Mucosa of descending colon (tissue), 3 donors: ENCODE data around the gene NGFR. TPM values are rescaled to one million over a fixed set of nuclear protein-coding genes. Genes with fewer than 3 reads are reported as not detected.

Experiments used
- ATAC-seq: fragments of 200-7000 bp; cut with Tn5 transposase; one replicate; pipeline ENCODE4 v1.9.1; 2020; ENCODE audit warnings: mild to moderate bottlenecking, moderate library complexity
- DNase-seq, 3 donors: peaks; one replicate each; pipeline ENCODE4 v3.0.0-alpha.2; 2020
- H3K36me3 ChIP-seq: fragments of 200-600 bp; one replicate; pipeline ENCODE4 v1.8.0; 2021; ENCODE audit warnings: low read depth, mild to moderate bottlenecking
- H3K4me1 ChIP-seq: fragments of 200-600 bp; one replicate; pipeline ENCODE4 v1.8.0; 2021; ENCODE audit warnings: low read depth, mild to moderate bottlenecking
- H3K4me3 ChIP-seq: fragments of 200-600 bp; one replicate; pipeline ENCODE4 v1.8.0; 2021; ENCODE audit warnings: mild to moderate bottlenecking
- H3K9me3 ChIP-seq: fragments of 200-600 bp; one replicate; pipeline ENCODE4 v1.8.0; 2021; ENCODE audit warnings: mild to moderate bottlenecking
- intact Hi-C, 2 donors: fragments of 100-400 bp; cut with DNase I in 1 of 2; cut with micrococcal nuclease in 1 of 2; formaldehyde crosslinking; loops; one replicate each; pipeline versions ENCODE4 v1.11.0 to v1.11.1; 2022; cut with DNase I, micrococcal nuclease
- total RNA-seq, 3 donors: library from RNA; stranded (reverse); fragmentation: NEBNext Ultra II Directional in 2 of 3; extraction: Animal tissue kit (Norgen Biotek cat#: 25700) in 2 of 3; gene quantifications; one replicate each; pipeline versions ENCODE4 v1.2.1 to v1.2.4, GENCODE V29; 2021 to 2023
- TF ChIP-seq, protein P1 (sequence below): fragments of 200-600 bp; IDR thresholded peaks from one replicate; pipeline ENCODE4 v1.8.0; 2022; ENCODE audit warnings: antibody characterized with exemption, mild to moderate bottlenecking
- donor health status: DM: no; HTN: no; CAD: no; lungs with moderate emphysema.
- donor health status: DM: no; HTN: no; CAD: no.
- donor health status: DM: no; HTN: yes; CAD: no.

Gene NGFR
- total RNA-seq, 3 donors from 2014 or later = 1.0 to 11.9 (median 2.0) TPM

- DNase-seq (no peak), ATAC-seq (no peak)
These were observed 28.8 kb downstream of the NGFR start for GRCh38 chr17:49523706-49524472.

DNA sequence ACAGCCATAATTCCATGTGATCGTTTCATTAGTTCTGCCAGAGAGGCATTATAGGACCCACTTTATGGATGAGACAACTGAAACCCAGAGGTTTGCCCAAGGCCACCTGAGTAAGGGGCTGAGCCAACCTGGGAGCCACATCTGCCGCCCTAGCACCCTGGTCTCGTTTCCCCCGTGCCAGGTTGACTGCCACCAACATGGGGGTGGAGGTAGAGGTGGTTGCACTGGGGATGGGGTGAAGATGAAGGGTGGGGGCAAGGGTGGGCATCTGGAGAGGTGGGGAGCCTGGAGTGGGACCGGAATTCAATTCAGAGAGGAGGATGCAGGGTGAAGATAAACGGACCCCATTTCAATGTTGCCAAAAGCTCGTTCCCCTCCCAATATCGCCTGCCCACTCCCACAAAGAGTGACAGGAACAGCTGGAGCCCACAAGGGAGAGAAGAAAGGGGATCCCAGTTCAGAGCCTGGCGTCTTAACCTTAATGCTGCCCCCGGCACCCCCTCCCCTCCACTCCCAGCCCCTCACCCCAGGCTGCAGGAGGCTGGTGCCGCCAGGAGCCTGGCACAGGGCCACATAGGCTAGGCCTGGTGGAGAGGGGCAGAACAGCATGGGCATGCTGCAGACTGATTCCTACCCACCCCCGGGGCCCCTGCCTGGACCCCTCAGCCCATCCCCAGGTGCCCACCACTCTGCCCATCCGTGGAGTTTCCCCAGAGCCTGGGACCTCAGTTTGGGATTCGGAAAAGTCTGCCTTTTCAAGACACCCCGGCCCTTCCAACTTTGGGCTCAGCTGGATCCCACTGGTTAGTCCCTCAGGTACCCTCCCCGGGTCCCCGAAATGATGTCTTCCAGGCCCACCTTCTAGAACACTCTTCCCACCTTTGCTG, 29.6 kb downstream of the NGFR start:
- no peaks in the 10 kb centered on the region for H3K4me1 ChIP-seq
- ATAC-seq = no peak
- H3K9me3 ChIP-seq = no peaks in the 10 kb centered on the region
- H3K36me3 ChIP-seq = no peaks in the 10 kb centered on the region
- TF ChIP-seq, protein P1, sequence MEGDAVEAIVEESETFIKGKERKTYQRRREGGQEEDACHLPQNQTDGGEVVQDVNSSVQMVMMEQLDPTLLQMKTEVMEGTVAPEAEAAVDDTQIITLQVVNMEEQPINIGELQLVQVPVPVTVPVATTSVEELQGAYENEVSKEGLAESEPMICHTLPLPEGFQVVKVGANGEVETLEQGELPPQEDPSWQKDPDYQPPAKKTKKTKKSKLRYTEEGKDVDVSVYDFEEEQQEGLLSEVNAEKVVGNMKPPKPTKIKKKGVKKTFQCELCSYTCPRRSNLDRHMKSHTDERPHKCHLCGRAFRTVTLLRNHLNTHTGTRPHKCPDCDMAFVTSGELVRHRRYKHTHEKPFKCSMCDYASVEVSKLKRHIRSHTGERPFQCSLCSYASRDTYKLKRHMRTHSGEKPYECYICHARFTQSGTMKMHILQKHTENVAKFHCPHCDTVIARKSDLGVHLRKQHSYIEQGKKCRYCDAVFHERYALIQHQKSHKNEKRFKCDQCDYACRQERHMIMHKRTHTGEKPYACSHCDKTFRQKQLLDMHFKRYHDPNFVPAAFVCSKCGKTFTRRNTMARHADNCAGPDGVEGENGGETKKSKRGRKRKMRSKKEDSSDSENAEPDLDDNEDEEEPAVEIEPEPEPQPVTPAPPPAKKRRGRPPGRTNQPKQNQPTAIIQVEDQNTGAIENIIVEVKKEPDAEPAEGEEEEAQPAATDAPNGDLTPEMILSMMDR = no peak
- intact Hi-C loops = no loop called here
- DNase-seq = no peak
- H3K4me3 ChIP-seq = no peak overlapping the region

More at GRCh38 chr17:49523706-49524472, 28.8 kb downstream of the NGFR start:
- intact Hi-C loops = no loop called here
- TF ChIP-seq, protein P1 = no peak
- no peak overlapping the region for H3K4me3 ChIP-seq
- H3K36me3 ChIP-seq = no peaks in the 10 kb centered on the region
- H3K9me3 ChIP-seq = no peaks in the 10 kb centered on the region
- no peaks in the 10 kb centered on the region for H3K4me1 ChIP-seq

DNA sequence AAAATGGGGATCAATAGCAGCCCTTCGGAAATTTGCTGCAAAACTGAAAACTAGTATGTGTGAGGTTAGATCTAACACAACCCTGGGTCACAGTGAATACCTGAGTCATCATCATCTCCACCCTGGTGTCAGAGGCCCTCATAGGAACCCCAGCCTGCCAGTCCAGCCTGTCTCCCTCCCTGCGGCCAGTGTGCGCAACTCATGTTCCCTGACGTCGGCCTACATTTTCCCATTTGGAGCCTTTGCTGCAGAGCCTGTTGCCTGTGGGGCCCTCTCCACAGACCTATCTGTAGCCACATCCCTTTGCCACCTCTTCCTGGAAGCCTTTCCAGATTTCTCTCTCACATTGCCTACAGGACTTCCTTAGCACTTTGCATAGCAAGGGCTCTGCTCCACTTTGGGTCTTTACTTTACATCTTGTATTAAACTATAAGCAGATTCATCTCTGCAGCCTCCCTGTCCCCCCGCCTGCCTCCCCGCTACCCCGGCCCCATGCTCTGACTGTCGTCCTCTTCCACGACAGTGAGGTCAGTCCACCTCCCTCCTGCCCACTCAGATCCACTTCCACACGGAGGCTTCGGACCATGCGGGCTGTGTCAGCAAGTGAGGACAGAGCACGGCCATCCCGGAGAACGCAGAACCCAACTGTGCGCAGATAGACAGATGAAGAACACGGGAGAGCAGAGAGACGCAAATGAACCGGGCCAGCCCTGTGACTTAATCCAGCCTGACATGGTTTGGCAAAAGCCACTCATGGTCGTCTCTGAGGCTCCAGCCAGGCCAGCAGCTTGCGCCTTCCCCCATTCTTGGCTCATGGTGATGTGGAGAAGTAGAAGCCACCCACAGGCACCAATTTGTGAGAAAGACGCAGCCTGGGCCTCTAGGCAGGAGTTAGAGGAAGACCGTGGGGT, 31.0 kb downstream of the NGFR start:
- peak in 1 of 3 donors; percentile 18 for DNase-seq
- no peaks in the 10 kb centered on the region for H3K36me3 ChIP-seq
- intact Hi-C loops = no loop called here
- no peaks in the 10 kb centered on the region for H3K9me3 ChIP-seq
- H3K4me1 ChIP-seq = no peaks in the 10 kb centered on the region
- H3K4me3 ChIP-seq = no peak overlapping the region
- no peak for ATAC-seq
- TF ChIP-seq, protein P1 = no peak

GRCh38 chr17:49527927-49528651, 33.0 kb downstream of the NGFR start:
- DNase-seq = no peak
- H3K4me1 ChIP-seq = no peaks in the 10 kb centered on the region
- intact Hi-C loops = no loop called here
- TF ChIP-seq, protein P1 = no peak
- no peak for ATAC-seq
- H3K4me3 ChIP-seq = no peak overlapping the region
- H3K9me3 ChIP-seq = no peaks in the 10 kb centered on the region
- H3K36me3 ChIP-seq = no peaks in the 10 kb centered on the region

- no peaks in the 10 kb centered on the region for H3K9me3 ChIP-seq
- TF ChIP-seq, protein P1 = no peak
- intact Hi-C loops = no loop called here
- H3K36me3 ChIP-seq = no peaks in the 10 kb centered on the region
- H3K4me1 ChIP-seq = no peaks in the 10 kb centered on the region
- DNase-seq (no peak), ATAC-seq (no peak)
- H3K4me3 ChIP-seq = no peak overlapping the region
These were observed 33.9 kb downstream of the NGFR start for GRCh38 chr17:49528966-49529365.
